22Rv1 (cell line): ENCODE results near the gene TNRC6C.

ENCODE experiments used
- H3K27ac ChIP-seq: fragments of 450-650 bp; 2 replicates; pipeline ENCODE4 v1.5.1; 2017
- CTCF ChIP-seq: fragments of 450-650 bp; IDR thresholded peaks from 2 replicates; pipeline ENCODE4 v1.5.1; 2017; ENCODE audit warnings: mild to moderate bottlenecking
- ZFX ChIP-seq: fragments of 450-650 bp; IDR thresholded peaks from 2 replicates; pipeline ENCODE4 v1.6.1; 2017; ENCODE audit warnings: antibody characterized with exemption, borderline replicate concordance

TNRC6C gene

GRCh38 chr17:78041386-78042179 lies 83.1 kb downstream of the TNRC6C start:
- H3K27ac ChIP-seq: peak overlapping the region; percentile 94
- no peak for TF ChIP-seq ZFX
- no peak for TF ChIP-seq CTCF

- TF ChIP-seq ZFX (no peak), CTCF (no peak)
- no peak overlapping the region for H3K27ac ChIP-seq
Observed at GRCh38 chr17:78042542-78042941, 84.0 kb downstream of the TNRC6C start.

- no peak for TF ChIP-seq CTCF
- TF ChIP-seq ZFX: no peak
- no peak overlapping the region for H3K27ac ChIP-seq
Observed at GRCh38 chr17:78043031-78043430, 84.5 kb downstream of the TNRC6C start.

- no peak overlapping the region for H3K27ac ChIP-seq
- TF ChIP-seq ZFX: no peak
- TF ChIP-seq CTCF: no peak
Observed at GRCh38 chr17:78044280-78044835, 85.9 kb downstream of the TNRC6C start.

- no peak for TF ChIP-seq CTCF
- TF ChIP-seq ZFX: no peak
- no peak overlapping the region for H3K27ac ChIP-seq
Observed at GRCh38 chr17:78045316-78045715, 86.8 kb downstream of the TNRC6C start.

- no peak for TF ChIP-seq CTCF
- TF ChIP-seq ZFX: no peak
- H3K27ac ChIP-seq: no peak overlapping the region
Observed at GRCh38 chr17:78046923-78047322, 88.4 kb downstream of the TNRC6C start.

GRCh38 chr17:78048346-78049292 lies 90.1 kb downstream of the TNRC6C start:
- no peak overlapping the region for H3K27ac ChIP-seq
- TF ChIP-seq ZFX (no peak), CTCF (no peak)
